ENCODE results near the gene AP1G2. TPM values are rescaled to one million over a fixed set of nuclear protein-coding genes. Genes with fewer than 3 reads are reported as not detected.
A peak's percentile ranks its signal among the peaks of the same experiment; 100 is the strongest.

Gene AP1G2
- total and polyA plus RNA-seq, 2 of the 13 experiments (the other 11 are each of a cell fraction or from before 2014, with no cell fraction given) = 96.9 to 611 TPM

DNA sequence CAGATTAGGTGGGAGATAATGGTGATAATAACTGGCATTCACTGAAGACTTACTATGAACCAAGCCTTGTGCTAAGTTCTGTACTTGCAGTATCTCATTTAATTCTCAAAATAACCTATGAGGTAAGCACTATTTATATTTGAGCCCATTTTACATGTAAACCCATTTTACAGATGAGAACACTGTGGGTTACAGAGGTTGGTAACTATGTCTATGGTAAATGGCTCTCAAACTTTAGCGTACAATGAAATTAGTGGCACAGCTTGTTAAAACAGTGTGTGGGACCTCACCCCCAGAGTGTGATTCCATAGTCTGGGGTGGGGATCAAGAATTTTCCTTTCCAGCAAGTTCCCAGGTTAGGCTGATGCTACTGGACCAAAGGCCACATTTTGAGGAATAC, 33.2 kb upstream of the AP1G2 start (continued):
- TF ChIP-seq, protein P1, sequence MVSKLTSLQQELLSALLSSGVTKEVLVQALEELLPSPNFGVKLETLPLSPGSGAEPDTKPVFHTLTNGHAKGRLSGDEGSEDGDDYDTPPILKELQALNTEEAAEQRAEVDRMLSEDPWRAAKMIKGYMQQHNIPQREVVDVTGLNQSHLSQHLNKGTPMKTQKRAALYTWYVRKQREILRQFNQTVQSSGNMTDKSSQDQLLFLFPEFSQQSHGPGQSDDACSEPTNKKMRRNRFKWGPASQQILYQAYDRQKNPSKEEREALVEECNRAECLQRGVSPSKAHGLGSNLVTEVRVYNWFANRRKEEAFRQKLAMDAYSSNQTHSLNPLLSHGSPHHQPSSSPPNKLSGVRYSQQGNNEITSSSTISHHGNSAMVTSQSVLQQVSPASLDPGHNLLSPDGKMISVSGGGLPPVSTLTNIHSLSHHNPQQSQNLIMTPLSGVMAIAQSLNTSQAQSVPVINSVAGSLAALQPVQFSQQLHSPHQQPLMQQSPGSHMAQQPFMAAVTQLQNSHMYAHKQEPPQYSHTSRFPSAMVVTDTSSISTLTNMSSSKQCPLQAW (CRISPR knock-in tag; IDR thresholded peaks at IDR 0.05) = no peak
- TF ChIP-seq PAX8 (CRISPR knock-in tag; IDR thresholded peaks at IDR 0.05; ENCODE audit: borderline replicate concordance) = no peak
- no peak for TF ChIP-seq ZNF383 (CRISPR knock-in tag; IDR thresholded peaks at IDR 0.05; ENCODE audit: borderline replicate concordance)
- TF ChIP-seq MED13 (CRISPR knock-in tag; IDR thresholded peaks at IDR 0.05) = no peak
- no peak for TF ChIP-seq TRIM24 (CRISPR knock-in tag; IDR thresholded peaks at IDR 0.05)
- TF ChIP-seq ELF1 (CRISPR knock-in tag; IDR thresholded peaks at IDR 0.05) = no peak
- 0 out of 2 replicates have a peak, but pooled peaks have one; percentile 10 for TF ChIP-seq FOXA3 (CRISPR knock-in tag; IDR thresholded peaks at IDR 0.05)
- no peak for TF ChIP-seq BHLHE40 (IDR thresholded peaks at IDR 0.05; ENCODE audit: low read length)
- TF ChIP-seq AKAP8 (CRISPR knock-in tag; IDR thresholded peaks at IDR 0.05) = no peak
- TF ChIP-seq STAT5B (CRISPR knock-in tag; IDR thresholded peaks at IDR 0.05) = no peak
- no peak for TF ChIP-seq SMAD9 (CRISPR knock-in tag; IDR thresholded peaks at IDR 0.05)
- TF ChIP-seq, protein P2, sequence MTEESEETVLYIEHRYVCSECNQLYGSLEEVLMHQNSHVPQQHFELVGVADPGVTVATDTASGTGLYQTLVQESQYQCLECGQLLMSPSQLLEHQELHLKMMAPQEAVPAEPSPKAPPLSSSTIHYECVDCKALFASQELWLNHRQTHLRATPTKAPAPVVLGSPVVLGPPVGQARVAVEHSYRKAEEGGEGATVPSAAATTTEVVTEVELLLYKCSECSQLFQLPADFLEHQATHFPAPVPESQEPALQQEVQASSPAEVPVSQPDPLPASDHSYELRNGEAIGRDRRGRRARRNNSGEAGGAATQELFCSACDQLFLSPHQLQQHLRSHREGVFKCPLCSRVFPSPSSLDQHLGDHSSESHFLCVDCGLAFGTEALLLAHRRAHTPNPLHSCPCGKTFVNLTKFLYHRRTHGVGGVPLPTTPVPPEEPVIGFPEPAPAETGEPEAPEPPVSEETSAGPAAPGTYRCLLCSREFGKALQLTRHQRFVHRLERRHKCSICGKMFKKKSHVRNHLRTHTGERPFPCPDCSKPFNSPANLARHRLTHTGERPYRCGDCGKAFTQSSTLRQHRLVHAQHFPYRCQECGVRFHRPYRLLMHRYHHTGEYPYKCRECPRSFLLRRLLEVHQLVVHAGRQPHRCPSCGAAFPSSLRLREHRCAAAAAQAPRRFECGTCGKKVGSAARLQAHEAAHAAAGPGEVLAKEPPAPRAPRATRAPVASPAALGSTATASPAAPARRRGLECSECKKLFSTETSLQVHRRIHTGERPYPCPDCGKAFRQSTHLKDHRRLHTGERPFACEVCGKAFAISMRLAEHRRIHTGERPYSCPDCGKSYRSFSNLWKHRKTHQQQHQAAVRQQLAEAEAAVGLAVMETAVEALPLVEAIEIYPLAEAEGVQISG (CRISPR knock-in tag; IDR thresholded peaks at IDR 0.05) = no peak
- TF ChIP-seq ATF1 (CRISPR knock-in tag; IDR thresholded peaks at IDR 0.05) = no peak
- TF ChIP-seq, protein P3, sequence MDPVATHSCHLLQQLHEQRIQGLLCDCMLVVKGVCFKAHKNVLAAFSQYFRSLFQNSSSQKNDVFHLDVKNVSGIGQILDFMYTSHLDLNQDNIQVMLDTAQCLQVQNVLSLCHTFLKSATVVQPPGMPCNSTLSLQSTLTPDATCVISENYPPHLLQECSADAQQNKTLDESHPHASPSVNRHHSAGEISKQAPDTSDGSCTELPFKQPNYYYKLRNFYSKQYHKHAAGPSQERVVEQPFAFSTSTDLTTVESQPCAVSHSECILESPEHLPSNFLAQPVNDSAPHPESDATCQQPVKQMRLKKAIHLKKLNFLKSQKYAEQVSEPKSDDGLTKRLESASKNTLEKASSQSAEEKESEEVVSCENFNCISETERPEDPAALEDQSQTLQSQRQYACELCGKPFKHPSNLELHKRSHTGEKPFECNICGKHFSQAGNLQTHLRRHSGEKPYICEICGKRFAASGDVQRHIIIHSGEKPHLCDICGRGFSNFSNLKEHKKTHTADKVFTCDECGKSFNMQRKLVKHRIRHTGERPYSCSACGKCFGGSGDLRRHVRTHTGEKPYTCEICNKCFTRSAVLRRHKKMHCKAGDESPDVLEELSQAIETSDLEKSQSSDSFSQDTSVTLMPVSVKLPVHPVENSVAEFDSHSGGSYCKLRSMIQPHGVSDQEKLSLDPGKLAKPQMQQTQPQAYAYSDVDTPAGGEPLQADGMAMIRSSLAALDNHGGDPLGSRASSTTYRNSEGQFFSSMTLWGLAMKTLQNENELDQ (CRISPR knock-in tag; IDR thresholded peaks at IDR 0.05; ENCODE audit: borderline replicate concordance) = no peak
- no peak for TF ChIP-seq GZF1 (CRISPR knock-in tag; IDR thresholded peaks at IDR 0.05)
- TF ChIP-seq, protein P4, sequence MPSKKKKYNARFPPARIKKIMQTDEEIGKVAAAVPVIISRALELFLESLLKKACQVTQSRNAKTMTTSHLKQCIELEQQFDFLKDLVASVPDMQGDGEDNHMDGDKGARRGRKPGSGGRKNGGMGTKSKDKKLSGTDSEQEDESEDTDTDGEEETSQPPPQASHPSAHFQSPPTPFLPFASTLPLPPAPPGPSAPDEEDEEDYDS (CRISPR knock-in tag; IDR thresholded peaks at IDR 0.05) = no peak
- TF ChIP-seq RAD51 (IDR thresholded peaks at IDR 0.05; ENCODE audit: borderline replicate concordance) = no peak
- TF ChIP-seq, protein P5, sequence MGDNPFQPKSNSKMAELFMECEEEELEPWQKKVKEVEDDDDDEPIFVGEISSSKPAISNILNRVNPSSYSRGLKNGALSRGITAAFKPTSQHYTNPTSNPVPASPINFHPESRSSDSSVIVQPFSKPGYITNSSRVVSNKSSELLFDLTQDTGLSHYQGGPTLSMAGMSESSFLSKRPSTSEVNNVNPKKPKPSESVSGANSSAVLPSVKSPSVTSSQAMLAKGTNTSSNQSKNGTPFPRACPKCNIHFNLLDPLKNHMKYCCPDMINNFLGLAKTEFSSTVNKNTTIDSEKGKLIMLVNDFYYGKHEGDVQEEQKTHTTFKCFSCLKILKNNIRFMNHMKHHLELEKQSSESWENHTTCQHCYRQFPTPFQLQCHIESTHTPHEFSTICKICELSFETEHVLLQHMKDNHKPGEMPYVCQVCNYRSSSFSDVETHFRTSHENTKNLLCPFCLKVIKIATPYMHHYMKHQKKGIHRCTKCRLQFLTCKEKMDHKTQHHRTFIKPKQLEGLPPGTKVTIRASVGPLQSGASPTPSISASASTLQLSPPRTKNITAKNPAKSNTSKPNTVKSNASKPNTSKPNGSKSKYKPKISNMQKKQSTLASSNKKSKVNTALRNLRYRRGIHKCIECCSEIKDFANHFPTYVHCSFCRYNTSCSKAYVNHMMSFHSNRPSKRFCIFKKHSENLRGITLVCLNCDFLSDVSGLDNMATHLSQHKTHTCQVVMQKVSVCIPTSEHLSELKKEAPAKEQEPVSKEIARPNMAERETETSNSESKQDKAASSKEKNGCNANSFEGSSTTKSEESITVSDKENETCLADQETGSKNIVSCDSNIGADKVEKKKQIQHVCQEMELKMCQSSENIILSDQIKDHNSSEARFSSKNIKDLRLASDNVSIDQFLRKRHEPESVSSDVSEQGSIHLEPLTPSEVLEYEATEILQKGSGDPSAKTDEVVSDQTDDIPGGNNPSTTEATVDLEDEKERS (CRISPR knock-in tag; IDR thresholded peaks at IDR 0.05) = no peak
- TF ChIP-seq NCOA2 (CRISPR knock-in tag; IDR thresholded peaks at IDR 0.05) = peak; percentile 10; the same call in 1 of the 2 replicates
- no peak for TF ChIP-seq FOSL1 (CRISPR knock-in tag; IDR thresholded peaks at IDR 0.05; ENCODE audit: borderline replicate concordance)
- no peak for TF ChIP-seq ZSCAN29 (CRISPR knock-in tag; conservative IDR thresholded peaks at IDR 0.05)
- no peak for TF ChIP-seq ZKSCAN1 (IDR thresholded peaks at IDR 0.05; ENCODE audit: low read length)
- no peak for TF ChIP-seq ZFX (CRISPR knock-in tag; IDR thresholded peaks at IDR 0.05; ENCODE audit: low read depth)
